HepG2 (cell line): ENCODE measurements around the gene SNX12.

Source experiments
- POLR2A ChIP-seq, 2 experiments: IDR thresholded peaks; 2 replicates each; pipeline ENCODE4 v1.6.1; 2011; ENCODE audit warnings: low read depth in 2 of 2, low read length in 2 of 2, mild to moderate bottlenecking in 1 of 2, moderate library complexity in 1 of 2; ENCODE audit not compliant: insufficient read depth in 1 of 2
- POLR2G ChIP-seq: fragments of 200-400 bp; formaldehyde crosslinking; IDR thresholded peaks from 2 replicates; pipeline ENCODE4 v1.6.1; 2018; ENCODE audit warnings: mild to moderate bottlenecking, low read depth, low read length, moderate library complexity
- U2AF2 ChIP-seq: fragments of 200-400 bp; formaldehyde crosslinking; IDR thresholded peaks from 2 replicates; pipeline ENCODE4 v1.6.1; 2017; ENCODE audit warnings: low read depth, mild to moderate bottlenecking, low read length
- ZNF549 ChIP-seq: sonication (generic); formaldehyde crosslinking; IDR thresholded peaks from 2 replicates; pipeline ENCODE4 v1.5.0; 2020; ENCODE audit warnings: missing genetic modification reagents

- TF ChIP-seq POLR2A (IDR thresholded peaks at IDR 0.05; ENCODE audit: insufficient read depth in 1 of 2, low read depth in 2 of 2, low read length in 2 of 2) (no peak), POLR2G (no peak), U2AF2 (no peak), ZNF549 (no peak)
These were observed 49.2 kb upstream of the SNX12 start for GRCh38 chrX:71117358-71117757.
